DMS 273 (cell line): ENCODE data around the gene PDLIM1.

Source experiments
- DNase-seq: peaks from one replicate; lab custom pipeline; 2025; ENCODE audit not compliant: unreplicated experiment; lab: John Stamatoyannopoulos, UW

Gene PDLIM1

GRCh38 chr10:95265572-95265971 lies 25.2 kb downstream of the PDLIM1 start:
- DNase-seq = no peak

GRCh38 chr10:95264227-95265051 lies 26.4 kb downstream of the PDLIM1 start:
- no peak for DNase-seq

GRCh38 chr10:95263864-95264226 lies 27.0 kb downstream of the PDLIM1 start:
- DNase-seq = no peak

- no peak for DNase-seq
Measured at GRCh38 chr10:95262763-95263518, 27.9 kb downstream of the PDLIM1 start.

- DNase-seq = no peak
Measured at GRCh38 chr10:95261926-95262325, 28.9 kb downstream of the PDLIM1 start.

GRCh38 chr10:95260909-95261552 lies 29.8 kb downstream of the PDLIM1 start:
- DNase-seq = no peak

GRCh38 chr10:95260397-95260881 lies 30.4 kb downstream of the PDLIM1 start:
- DNase-seq = no peak

GRCh38 chr10:95257849-95258248 lies 33.0 kb downstream of the PDLIM1 start:
- no peak for DNase-seq

GRCh38 chr10:95256268-95256667 lies 34.5 kb downstream of the PDLIM1 start:
- DNase-seq = no peak

- DNase-seq = no peak
Measured at GRCh38 chr10:95254629-95255028, 36.2 kb downstream of the PDLIM1 start.

- no peak for DNase-seq
Measured at GRCh38 chr10:95253686-95254085, 37.1 kb downstream of the PDLIM1 start.

GRCh38 chr10:95253007-95253406 lies 37.8 kb downstream of the PDLIM1 start:
- no peak for DNase-seq

GRCh38 chr10:95250856-95251255 lies 39.9 kb downstream of the PDLIM1 start:
- no peak for DNase-seq

GRCh38 chr10:95249467-95249866 lies 41.3 kb downstream of the PDLIM1 start:
- no peak for DNase-seq

- no peak for DNase-seq
Measured at GRCh38 chr10:95248989-95249388, 41.8 kb downstream of the PDLIM1 start.

- no peak for DNase-seq
Measured at GRCh38 chr10:95247881-95248583, 42.8 kb downstream of the PDLIM1 start.

- DNase-seq = no peak
Measured at GRCh38 chr10:95247200-95247880, 43.5 kb downstream of the PDLIM1 start.

- DNase-seq = peak; percentile 86
Measured at GRCh38 chr10:95246582-95247051, 44.2 kb downstream of the PDLIM1 start.

GRCh38 chr10:95245425-95246055 lies 45.3 kb downstream of the PDLIM1 start:
- DNase-seq = no peak

GRCh38 chr10:95244152-95244551 lies 46.7 kb downstream of the PDLIM1 start:
- no peak for DNase-seq
